MCF 10A (cell line): ENCODE results near the gene RPRD2. TPM values are rescaled to one million over a fixed set of nuclear protein-coding genes. Genes with fewer than 3 reads are reported as not detected.

Experiments used
- BruUV-seq: library from RNA; stranded (reverse); fragments of 400-500 nt; replicated peaks from 2 replicates; lab custom pipeline; 2021; lab: Mats Ljungman, UMichigan
- CTCF ChIA-PET: fragments of 300-600 bp; sonication (Branson Sonifier 250); formaldehyde crosslinking; extraction: SDS; loops from one replicate; lab custom pipeline; 2021; ENCODE audit warnings: antibody characterized with exemption, inconsistent platforms; lab: Yijun Ruan, JAX
- POLR2A ChIA-PET: fragments of 300-600, 350-650 bp; sonication (Branson Sonifier 250); formaldehyde crosslinking; extraction: SDS; loops from one replicate; lab custom pipeline; 2020; ENCODE audit warnings: antibody characterized with exemption, inconsistent platforms; lab: Yijun Ruan, JAX
- DNase-seq: peaks from one replicate; pipeline ENCODE4 v3.0.0-alpha.2; 2018; ENCODE audit not compliant: unreplicated experiment
- H3K27ac Mint-ChIP-seq: one replicate; pipeline ENCODE4 v1.8.0; 2022; ENCODE audit warnings: mild to moderate bottlenecking, low read depth, mixed read lengths; ENCODE audit not compliant: unreplicated experiment
- H3K27me3 Mint-ChIP-seq: one replicate; pipeline ENCODE4 v1.8.0; 2022; ENCODE audit warnings: mixed read lengths; ENCODE audit not compliant: insufficient read depth, unreplicated experiment
- H3K36me3 Mint-ChIP-seq: one replicate; pipeline ENCODE4 v1.8.0; 2022; ENCODE audit warnings: mild to moderate bottlenecking, moderate library complexity, mixed read lengths; ENCODE audit not compliant: insufficient read depth, unreplicated experiment
- H3K4me1 Mint-ChIP-seq: one replicate; pipeline ENCODE4 v1.8.0; 2022; ENCODE audit warnings: mixed read lengths; ENCODE audit not compliant: insufficient read depth, unreplicated experiment
- H3K4me3 Mint-ChIP-seq: one replicate; pipeline ENCODE4 v1.8.0; 2022; ENCODE audit warnings: mild to moderate bottlenecking, moderate library complexity, mixed read lengths; ENCODE audit not compliant: unreplicated experiment
- H3K9me3 Mint-ChIP-seq: one replicate; pipeline ENCODE4 v1.8.0; 2022; ENCODE audit warnings: mixed read lengths; ENCODE audit not compliant: unreplicated experiment
- intact Hi-C: fragments of 100-400 bp; cut with micrococcal nuclease; formaldehyde crosslinking; loops from 2 replicates; pipeline ENCODE4 v1.14.1; 2022
- total RNA-seq: library from RNA; stranded (reverse); gene quantifications from 2 replicates; pipeline ENCODE4 v1.2.3, GENCODE V29; 2022
- TF ChIP-seq, protein P1 (sequence below): fragments of 200-600 bp; IDR thresholded peaks from one replicate; pipeline ENCODE4 v1.8.0; 2022; ENCODE audit warnings: antibody characterized with exemption, mild to moderate bottlenecking; ENCODE audit not compliant: unreplicated experiment

RPRD2 gene
- total RNA-seq, 1 experiment from 2014 or later, result 35.2 TPM

- Mint-ChIP-seq H3K4me3 (no peak overlapping the region), H3K27ac (no peak overlapping the region), H3K9me3 (no peaks in the 10 kb centered on the region), H3K4me1 (no peaks in the 10 kb centered on the region), H3K27me3 (no peaks in the 10 kb centered on the region), H3K36me3 (peaks cover 84% of the 10 kb centered on the region)
- DNase-seq, result no peak
- intact Hi-C loops, result no loop called here
- TF ChIP-seq, protein P1, sequence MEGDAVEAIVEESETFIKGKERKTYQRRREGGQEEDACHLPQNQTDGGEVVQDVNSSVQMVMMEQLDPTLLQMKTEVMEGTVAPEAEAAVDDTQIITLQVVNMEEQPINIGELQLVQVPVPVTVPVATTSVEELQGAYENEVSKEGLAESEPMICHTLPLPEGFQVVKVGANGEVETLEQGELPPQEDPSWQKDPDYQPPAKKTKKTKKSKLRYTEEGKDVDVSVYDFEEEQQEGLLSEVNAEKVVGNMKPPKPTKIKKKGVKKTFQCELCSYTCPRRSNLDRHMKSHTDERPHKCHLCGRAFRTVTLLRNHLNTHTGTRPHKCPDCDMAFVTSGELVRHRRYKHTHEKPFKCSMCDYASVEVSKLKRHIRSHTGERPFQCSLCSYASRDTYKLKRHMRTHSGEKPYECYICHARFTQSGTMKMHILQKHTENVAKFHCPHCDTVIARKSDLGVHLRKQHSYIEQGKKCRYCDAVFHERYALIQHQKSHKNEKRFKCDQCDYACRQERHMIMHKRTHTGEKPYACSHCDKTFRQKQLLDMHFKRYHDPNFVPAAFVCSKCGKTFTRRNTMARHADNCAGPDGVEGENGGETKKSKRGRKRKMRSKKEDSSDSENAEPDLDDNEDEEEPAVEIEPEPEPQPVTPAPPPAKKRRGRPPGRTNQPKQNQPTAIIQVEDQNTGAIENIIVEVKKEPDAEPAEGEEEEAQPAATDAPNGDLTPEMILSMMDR, result no peak
- no TSS peak for BruUV-seq
- POLR2A ChIA-PET, result interaction anchor here (0.6 kb wide), 1 partner anchor 897 kb away, joined by 3 read pairs; no protein-coding TSS in a partner anchor
- CTCF ChIA-PET, result interaction anchor here (0.6 kb wide), 1 partner anchor 101 kb away, joined by 3 read pairs; no protein-coding TSS in a partner anchor
These were observed 92.2 kb downstream of the RPRD2 start for GRCh38 chr1:150456146-150456647.

DNA sequence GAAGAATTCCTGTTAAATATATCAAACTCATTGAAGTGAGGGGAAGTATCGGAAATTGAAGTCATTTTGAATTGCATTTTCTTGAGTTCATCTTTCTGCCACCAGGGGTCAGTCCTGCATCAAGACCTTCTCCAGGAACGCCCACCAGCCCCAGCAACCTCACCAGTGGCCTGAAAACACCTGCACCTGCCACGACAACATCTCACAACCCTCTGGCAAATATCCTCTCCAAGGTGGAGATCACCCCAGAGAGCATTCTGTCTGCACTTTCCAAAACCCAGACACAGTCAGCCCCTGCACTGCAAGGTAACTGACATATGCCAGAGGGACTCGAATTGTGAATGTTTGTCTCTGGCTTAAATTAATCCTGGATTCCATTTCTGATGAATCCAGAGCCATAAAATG, 100.5 kb downstream of the RPRD2 start:
- Mint-ChIP-seq H3K4me3 (no peak overlapping the region), H3K36me3 (peaks cover 81% of the 10 kb centered on the region), H3K4me1 (no peaks in the 10 kb centered on the region), H3K27ac (no peak overlapping the region), H3K27me3 (no peaks in the 10 kb centered on the region), H3K9me3 (no peaks in the 10 kb centered on the region)
- CTCF ChIA-PET, result interaction anchor here (0.6 to 2.3 kb wide), 12 partner anchors 17 to 530 kb away, joined by 3 to 8 read pairs (median 4); no protein-coding TSS in a partner anchor
- intact Hi-C loops, result loop anchor here (1.0 to 5.0 kb wide), 4 partner anchors 68 to 513 kb away; partner anchors contain the start of gene CA14
- peak; percentile 72 for DNase-seq
- POLR2A ChIA-PET, result no interaction called here
- BruUV-seq, result no TSS peak
- TF ChIP-seq, protein P1, result peak; percentile 80

DNA sequence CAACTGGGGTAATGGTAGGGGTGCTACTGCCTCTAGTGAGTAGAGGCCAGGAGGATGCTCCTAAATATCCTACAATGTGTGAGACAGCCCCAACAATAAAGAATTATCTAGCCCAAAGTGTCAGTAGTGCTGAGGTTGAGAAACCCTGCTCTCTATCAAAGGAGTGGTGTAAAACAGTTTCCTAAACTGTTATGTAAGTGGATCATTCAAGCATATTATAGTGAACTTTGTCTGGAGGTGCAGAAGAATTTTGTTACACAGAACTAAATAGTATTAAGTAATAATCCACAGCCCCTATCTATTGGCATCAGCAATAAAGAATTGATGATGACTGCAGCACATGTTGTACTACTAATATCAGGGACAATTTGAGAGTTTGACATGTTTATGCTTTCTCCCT, 103.0 kb downstream of the RPRD2 start:
- BruUV-seq, result no TSS peak
- no peaks in the 10 kb centered on the region for H3K4me1 Mint-ChIP-seq
- no peaks in the 10 kb centered on the region for H3K27me3 Mint-ChIP-seq
- peaks cover 88% of the 10 kb centered on the region for H3K36me3 Mint-ChIP-seq
- ChIA-PET POLR2A (no interaction called here), CTCF (interaction anchor here (0.7 to 1.2 kb wide), 2 partner anchors 92 to 304 kb away, joined by 3 read pairs; no protein-coding TSS in a partner anchor)
- no peak overlapping the region for H3K4me3 Mint-ChIP-seq
- no peak overlapping the region for H3K27ac Mint-ChIP-seq
- intact Hi-C loops, result no loop called here
- DNase-seq, result no peak
- no peaks in the 10 kb centered on the region for H3K9me3 Mint-ChIP-seq
- TF ChIP-seq, protein P1, result no peak

- POLR2A ChIA-PET, result interaction anchor here (1.3 kb wide), 1 partner anchor 17 kb away, joined by 4 read pairs; the partner anchor contains the start of gene TARS2
- TF ChIP-seq, protein P1, result no peak
- intact Hi-C loops, result no loop called here
These were observed 105.3 kb downstream of the RPRD2 start for GRCh38 chr1:150469291-150469690.

More at GRCh38 chr1:150469291-150469690, 105.3 kb downstream of the RPRD2 start:
- CTCF ChIA-PET, result interaction anchor here (0.7 to 1.0 kb wide), 3 partner anchors 63 to 343 kb away, joined by 3 to 5 read pairs (median 3); no protein-coding TSS in a partner anchor
- Mint-ChIP-seq H3K4me1 (no peaks in the 10 kb centered on the region), H3K27me3 (no peaks in the 10 kb centered on the region), H3K27ac (no peak overlapping the region), H3K36me3 (peaks cover 92% of the 10 kb centered on the region), H3K9me3 (no peaks in the 10 kb centered on the region), H3K4me3 (no peak overlapping the region)
- BruUV-seq, result no TSS peak
- DNase-seq, result no peak
